ENCODE measurements around the gene SH3BP1. TPM values are rescaled to one million over a fixed set of nuclear protein-coding genes. Genes with fewer than 3 reads are reported as not detected.

SH3BP1 gene
- total and polyA plus RNA-seq, 9 of the 15 experiments (the other 6 are each of a cell fraction or from before 2014, with no cell fraction given) = 0.10 to 36.2 (median 10.4) TPM

GRCh38 chr22:37633625-37634416 lies 5.6 kb upstream of the SH3BP1 start (continued):
- 0 out of 2 replicates have a peak, but pooled peaks have one; percentile 17 for TF ChIP-seq MYC (IDR thresholded peaks at IDR 0.05; ENCODE audit: low read depth, low read length)
- TF ChIP-seq MYC (CRISPR knock-in tag; IDR thresholded peaks at IDR 0.05; ENCODE audit: borderline replicate concordance, low read depth) = no peak
- TF ChIP-seq ELF2 (CRISPR knock-in tag; IDR thresholded peaks at IDR 0.05) = peak; percentile 24; the same call in 1 of the 2 replicates
- no peak for TF ChIP-seq GTF2F1 (IDR thresholded peaks at IDR 0.05; ENCODE audit: low read depth, low read length)
- TF ChIP-seq YY1 (IDR thresholded peaks at IDR 0.05; ENCODE audit: borderline replicate concordance in 1 of 3, control insufficient read depth in 1 of 3, extremely low read depth in 1 of 3, insufficient read depth in 3 of 3, insufficient read length in 1 of 3, insufficient replicate concordance in 2 of 3, low read depth in 1 of 3, low read length in 2 of 3) = peak in 1 of 3 experiments; percentile 26

GRCh38 chr22:37634417-37634924 lies 5.0 kb upstream of the SH3BP1 start:
- H3K36me3 ChIP-seq (ENCODE audit: control insufficient read depth, insufficient read depth, low read length) = peaks cover 23% of the 10 kb centered on the region; the same call in 2 of the 3 replicates
- no peaks in the 10 kb centered on the region for H3K27me3 ChIP-seq (ENCODE audit: control insufficient read depth in 2 of 2, insufficient read depth in 2 of 2, low read length in 2 of 2)
- POLR2A ChIA-PET = interaction anchor here (0.7 to 1.1 kb wide), 4 partner anchors 8 to 97 kb away, joined by 3 to 6 read pairs (median 4); no protein-coding TSS in a partner anchor
- H3K4me2 ChIP-seq (ENCODE audit: insufficient read depth, low read length) = peak overlapping the region; percentile 74
- WGBS (ENCODE audit: insufficient coverage, low coverage, missing lambda C conversion rate) = 16% methylated on average over 7 of the region's 8 CpGs
- in situ Hi-C loops (cut with MboI) = no loop called here
- CTCF ChIA-PET (ENCODE audit: low intra/inter-chr PET ratio) = no interaction called here
- H3K79me2 ChIP-seq (ENCODE audit: control insufficient read depth, insufficient read depth, low read length) = no peaks in the 10 kb centered on the region
- DNase-seq (ENCODE audit: extremely low read depth in 1 of 4, low spot score in 3 of 4) (peak in 3 of 4 experiments; percentile 33 to 57 (median 35)), ATAC-seq (peak; percentile 23), FAIRE-seq (no peak)
- peak overlapping the region; percentile 76; the same call in 1 of the 2 replicates for H2AFZ ChIP-seq (ENCODE audit: low read depth, low read length)
- peaks cover 40 to 82% of the 10 kb centered on the region in 2 experiments for H3K4me1 ChIP-seq (replicated peaks in 1 of 2; ENCODE audit: control insufficient read depth in 2 of 2, insufficient read depth in 2 of 2, low read length in 2 of 2)
- H3K27ac ChIP-seq (ENCODE audit: extremely low read depth, low read depth, low read length) = peak overlapping the region; percentile 77
- H3K4me3 ChIP-seq = no peak overlapping the region
- peak overlapping the region; percentile 50 to 82 for H3K9ac ChIP-seq (ENCODE audit: insufficient read depth in 1 of 2, low read depth in 2 of 2, low read length in 2 of 2)
- H4K20me1 ChIP-seq (replicated peaks; ENCODE audit: control insufficient read depth, insufficient read depth, low read length) = no peaks in the 10 kb centered on the region
- BruUV-seq (replicated peaks) = no TSS peak
- intact Hi-C loops (cut with micrococcal nuclease) = no loop called here
- no peaks in the 10 kb centered on the region for H3K9me1 ChIP-seq (ENCODE audit: control insufficient read depth, insufficient read depth, low read length)
- H3K9me3 ChIP-seq (replicated peaks; ENCODE audit: control insufficient read depth, insufficient read depth, low read depth, low read length) = no peaks in the 10 kb centered on the region
- no peak for TF ChIP-seq ZNF76 (CRISPR knock-in tag; IDR thresholded peaks at IDR 0.05; ENCODE audit: borderline replicate concordance)
- TF ChIP-seq ELF2 (CRISPR knock-in tag; IDR thresholded peaks at IDR 0.05) = no peak
- no peak for TF ChIP-seq MTA2 (IDR thresholded peaks at IDR 0.05; ENCODE audit: low read depth)
- TF ChIP-seq ZNF444 (CRISPR knock-in tag; IDR thresholded peaks at IDR 0.05) = no peak
- TF ChIP-seq GATA2 (CRISPR knock-in tag; IDR thresholded peaks at IDR 0.05) = 0 out of 2 replicates have a peak, but pooled peaks have one; percentile 12
- TF ChIP-seq CTCF (IDR thresholded peaks at IDR 0.05 in 2 of 3, conservative IDR thresholded peaks at IDR 0.05 in 1 of 3; ENCODE audit: insufficient read depth in 2 of 3, low read depth in 1 of 3, low read length in 3 of 3) = peak in 2 of 3 experiments; percentile 30 to 43; a peak in 4 of 6 replicates
- no peak for TF ChIP-seq CREB1 (IDR thresholded peaks at IDR 0.05)
- TF ChIP-seq CREB1 (CRISPR knock-in tag; IDR thresholded peaks at IDR 0.05) = no peak
- TF ChIP-seq IRF9 (tag; IDR thresholded peaks at IDR 0.05) = no peak
- TF ChIP-seq, protein P1, sequence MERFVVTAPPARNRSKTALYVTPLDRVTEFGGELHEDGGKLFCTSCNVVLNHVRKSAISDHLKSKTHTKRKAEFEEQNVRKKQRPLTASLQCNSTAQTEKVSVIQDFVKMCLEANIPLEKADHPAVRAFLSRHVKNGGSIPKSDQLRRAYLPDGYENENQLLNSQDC (CRISPR knock-in tag; IDR thresholded peaks at IDR 0.05) = no peak
